Ureter (tissue), 1 donor: ENCODE results near the gene CIB1. TPM values are rescaled to one million over a fixed set of nuclear protein-coding genes. Genes with fewer than 3 reads are reported as not detected.
"Not testable (repeated sequence)": the region's sequence is repeated elsewhere in the genome, so short reads cannot be mapped to it uniquely, and the experiment has no call there.

Experiments used
- DNase-seq: peaks from one replicate; pipeline ENCODE4 v3.0.0-alpha.2; 2020; ENCODE audit warnings: low spot score
- total RNA-seq: library from RNA; stranded (reverse); gene quantifications from one replicate; pipeline ENCODE4 v1.2.4, GENCODE V29; 2023
- donor health status: DM: yes; HTN: yes; CAD: no.

CIB1 gene
- 104 TPM for total RNA-seq

- peak; percentile 98 for DNase-seq
Observed at GRCh38 chr15:90233387-90234095, at the start of gene CIB1. CIB1 (minus strand) TSS chr15:90233941; CDS start chr15:90233885, 56 bp downstream.

- DNase-seq, result not testable (repeated sequence)
Observed at GRCh38 chr15:90281637-90282036, 47.9 kb upstream of the CIB1 start.

- not testable (repeated sequence) for DNase-seq
Observed at GRCh38 chr15:90280743-90281142, 47.0 kb upstream of the CIB1 start.

- not testable (repeated sequence) for DNase-seq
Observed at GRCh38 chr15:90278467-90278866, 44.7 kb upstream of the CIB1 start.

GRCh38 chr15:90271459-90272166, 37.9 kb upstream of the CIB1 start:
- no peak for DNase-seq

- no peak for DNase-seq
Observed at GRCh38 chr15:90270502-90271150, 36.9 kb upstream of the CIB1 start.

GRCh38 chr15:90268415-90268814, 34.7 kb upstream of the CIB1 start:
- DNase-seq, result no peak

GRCh38 chr15:90266485-90266884, 32.7 kb upstream of the CIB1 start:
- no peak for DNase-seq

GRCh38 chr15:90266061-90266431, 32.3 kb upstream of the CIB1 start:
- DNase-seq, result no peak

GRCh38 chr15:90265271-90266060, 31.7 kb upstream of the CIB1 start, which contains the start of gene NGRN:
NGRN (plus strand) TSS chr15:90265672; CDS start chr15:90265713, 41 bp downstream.
- DNase-seq, result peak; percentile 94

- DNase-seq, result peak; percentile 56
Observed at GRCh38 chr15:90264671-90265070, 30.9 kb upstream of the CIB1 start.

- DNase-seq, result no peak
Observed at GRCh38 chr15:90262426-90262825, 28.7 kb upstream of the CIB1 start.

- DNase-seq, result no peak
Observed at GRCh38 chr15:90261811-90262210, 28.1 kb upstream of the CIB1 start.

- not testable (repeated sequence) for DNase-seq
Observed at GRCh38 chr15:90260731-90261130, 27.0 kb upstream of the CIB1 start.

GRCh38 chr15:90259524-90259923, 25.8 kb upstream of the CIB1 start:
- DNase-seq, result no peak

GRCh38 chr15:90257776-90258175, 24.0 kb upstream of the CIB1 start:
- DNase-seq, result no peak

- peak; percentile 95 for DNase-seq
Observed at GRCh38 chr15:90249203-90249863, 15.6 kb upstream of the CIB1 start, which contains the start of gene TTLL13. TTLL13 (plus strand) TSS chr15:90249556; CDS start chr15:90250631, 1,075 bp downstream.

GRCh38 chr15:90248789-90249202, 15.1 kb upstream of the CIB1 start:
- no peak for DNase-seq

- DNase-seq, result no peak
Observed at GRCh38 chr15:90243943-90244639, 10.3 kb upstream of the CIB1 start.
